Suppressor macrophage treated with lipopolysaccharide for 4 hours (primary cell): ENCODE measurements around the gene CRK.
A peak's percentile ranks its signal among the peaks of the same experiment; 100 is the strongest.

Experiments used
- DNase-seq: peaks from one replicate; pipeline ENCODE4 v3.0.0-alpha.2; 2020

CRK gene

GRCh38 chr17:1485423-1486376 lies 29.7 kb upstream of the CRK start:
- peak; percentile 64 for DNase-seq

- DNase-seq = no peak
Measured at GRCh38 chr17:1484676-1485422, 28.8 kb upstream of the CRK start.

GRCh38 chr17:1484060-1484535 lies 28.1 kb upstream of the CRK start:
- no peak for DNase-seq

GRCh38 chr17:1482680-1483079 lies 26.6 kb upstream of the CRK start:
- no peak for DNase-seq

- no peak for DNase-seq
Measured at GRCh38 chr17:1481736-1482135, 25.7 kb upstream of the CRK start.

GRCh38 chr17:1480747-1481465 lies 24.9 kb upstream of the CRK start:
- DNase-seq = no peak

- DNase-seq = no peak
Measured at GRCh38 chr17:1478418-1478817, 22.4 kb upstream of the CRK start.

- no peak for DNase-seq
Measured at GRCh38 chr17:1475321-1475854, 19.4 kb upstream of the CRK start.

- DNase-seq = no peak
Measured at GRCh38 chr17:1474402-1475189, 18.6 kb upstream of the CRK start.

- DNase-seq = peak; percentile 61
Measured at GRCh38 chr17:1473841-1474240, 17.8 kb upstream of the CRK start.

- no peak for DNase-seq
Measured at GRCh38 chr17:1473170-1473569, 17.1 kb upstream of the CRK start.

GRCh38 chr17:1471911-1472821 lies 16.1 kb upstream of the CRK start:
- no peak for DNase-seq

- no peak for DNase-seq
Measured at GRCh38 chr17:1471490-1471889, 15.5 kb upstream of the CRK start.

- DNase-seq = no peak
Measured at GRCh38 chr17:1470755-1471462, 14.9 kb upstream of the CRK start.

- DNase-seq = no peak
Measured at GRCh38 chr17:1470071-1470754, 14.2 kb upstream of the CRK start.

- no peak for DNase-seq
Measured at GRCh38 chr17:1469231-1469852, 13.3 kb upstream of the CRK start.

GRCh38 chr17:1467898-1468492 lies 12.0 kb upstream of the CRK start:
- peak; percentile 59 for DNase-seq

- no peak for DNase-seq
Measured at GRCh38 chr17:1467258-1467657, 11.2 kb upstream of the CRK start.

- DNase-seq = no peak
Measured at GRCh38 chr17:1464186-1464585, 8.2 kb upstream of the CRK start.
